ENCODE data around the gene UPF2. TPM values are rescaled to one million over a fixed set of nuclear protein-coding genes. Genes with fewer than 3 reads are reported as not detected.
"Not testable (repeated sequence)": the region's sequence is repeated elsewhere in the genome, so short reads cannot be mapped to it uniquely, and the experiment has no call there.

The UPF2 gene
- total and polyA plus RNA-seq, 2 donors: 20.2 to 31.4 TPM

DNA sequence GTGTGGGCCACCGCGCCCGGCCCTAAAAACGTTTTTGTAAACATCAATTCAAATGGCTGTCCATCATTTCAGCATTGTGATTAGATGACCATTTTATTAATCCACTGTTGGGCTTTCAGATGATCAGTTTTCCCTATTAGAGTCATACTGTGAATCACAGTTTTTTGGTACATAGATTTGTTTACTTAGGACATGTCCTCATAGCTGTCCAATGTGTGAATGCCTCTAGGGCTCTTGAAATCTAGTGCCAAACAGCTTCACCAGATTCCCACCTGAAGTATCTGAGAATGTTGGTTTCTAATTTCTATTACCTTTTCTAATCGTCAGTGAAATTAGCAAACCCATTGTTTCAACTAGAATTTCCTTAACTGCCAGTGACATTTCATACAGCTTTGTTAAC lies 66.8 kb downstream of the UPF2 start:
- WGBS: 92% methylated on average over 5 of the region's 5 CpGs
- Histone ChIP-seq H3K36me3 (ENCODE audit: insufficient read depth) (peaks cover 2% of the 10 kb centered on the region), H3K4me3 (ENCODE audit: low read depth, low read length) (no peak overlapping the region), H3K4me1 (ENCODE audit: insufficient read depth) (no peaks in the 10 kb centered on the region), H3K27ac (ENCODE audit: low read depth) (no peak overlapping the region)
- no peak for DNase-seq (ENCODE audit: extremely low spot score)

DNA sequence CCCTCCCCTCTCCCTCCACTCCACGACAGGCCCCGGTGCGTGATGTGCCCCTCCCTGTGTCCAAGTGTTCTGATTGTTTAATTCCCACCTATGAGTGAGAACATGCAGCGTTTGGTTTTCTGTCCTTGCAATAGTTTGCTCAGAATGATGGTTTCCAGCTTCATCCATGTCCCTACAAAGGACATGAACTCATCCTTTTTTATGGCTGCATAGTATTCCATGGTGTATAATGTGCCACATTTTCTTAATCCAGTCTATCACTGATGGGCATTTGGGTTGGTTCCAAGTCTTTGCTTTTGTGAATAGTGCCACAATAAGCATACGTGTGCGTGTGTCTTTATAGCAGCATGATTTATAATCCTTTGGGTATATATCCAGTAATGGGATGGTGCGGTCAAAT lies 70.1 kb downstream of the UPF2 start:
- WGBS: 99% methylated on average over 7 of the region's 7 CpGs
- H3K4me3 ChIP-seq (ENCODE audit: low read depth, low read length); H3K36me3 ChIP-seq (ENCODE audit: insufficient read depth); H3K27ac ChIP-seq (ENCODE audit: low read depth); DNase-seq (ENCODE audit: extremely low spot score); H3K4me1 ChIP-seq (ENCODE audit: insufficient read depth): not testable (repeated sequence)

DNA sequence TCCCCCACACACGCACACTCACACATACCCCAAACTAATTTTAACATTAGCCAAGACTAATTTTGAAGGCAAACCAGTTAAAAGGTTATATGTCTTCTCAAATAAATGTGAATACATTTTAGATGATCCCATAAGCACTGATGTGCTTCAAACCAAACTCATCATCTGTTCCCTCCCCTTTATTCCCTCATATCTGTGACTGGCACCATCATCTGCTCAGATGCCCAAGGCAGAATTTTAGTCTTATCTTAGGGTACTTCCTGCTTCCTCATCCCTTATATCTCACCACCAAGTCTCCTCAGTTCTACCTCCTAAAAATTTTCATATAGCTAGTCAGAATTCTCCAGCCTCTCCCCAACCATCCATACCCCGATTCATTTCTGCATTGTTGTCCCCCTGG lies 80.4 kb downstream of the UPF2 start:
- Histone ChIP-seq H3K36me3 (ENCODE audit: insufficient read depth) (peaks cover 2% of the 10 kb centered on the region), H3K4me1 (ENCODE audit: insufficient read depth) (no peaks in the 10 kb centered on the region), H3K27ac (ENCODE audit: low read depth) (no peak overlapping the region), H3K4me3 (ENCODE audit: low read depth, low read length) (no peak overlapping the region)
- WGBS: 98% methylated on average over 2 of the region's 2 CpGs
- DNase-seq (ENCODE audit: extremely low spot score): no peak

DNA sequence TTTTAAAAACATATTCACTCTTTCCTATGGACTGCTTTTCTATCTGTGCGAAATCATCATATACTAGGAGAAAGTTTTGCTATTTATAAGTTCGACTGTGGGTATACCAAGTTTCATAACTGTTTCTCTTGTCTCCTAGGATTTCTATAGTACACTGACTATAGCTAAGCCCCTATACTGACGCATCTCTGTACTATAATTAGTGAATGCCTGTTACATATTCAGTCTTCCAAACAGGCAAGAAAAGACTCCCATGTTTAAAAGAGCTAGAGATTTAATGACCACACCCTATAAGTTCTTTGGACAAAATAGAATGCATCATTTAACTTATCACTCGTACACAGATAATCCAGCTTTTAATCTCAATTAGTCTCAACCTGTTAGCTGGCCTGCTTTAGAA lies 80.8 kb downstream of the UPF2 start:
- Histone ChIP-seq H3K27ac (ENCODE audit: low read depth) (no peak overlapping the region), H3K4me3 (ENCODE audit: low read depth, low read length) (no peak overlapping the region), H3K36me3 (ENCODE audit: insufficient read depth) (peaks cover 2% of the 10 kb centered on the region), H3K4me1 (ENCODE audit: insufficient read depth) (no peaks in the 10 kb centered on the region)
- no peak for DNase-seq (ENCODE audit: extremely low spot score)
- 90% methylated on average over 4 of the region's 4 CpGs for WGBS

DNA sequence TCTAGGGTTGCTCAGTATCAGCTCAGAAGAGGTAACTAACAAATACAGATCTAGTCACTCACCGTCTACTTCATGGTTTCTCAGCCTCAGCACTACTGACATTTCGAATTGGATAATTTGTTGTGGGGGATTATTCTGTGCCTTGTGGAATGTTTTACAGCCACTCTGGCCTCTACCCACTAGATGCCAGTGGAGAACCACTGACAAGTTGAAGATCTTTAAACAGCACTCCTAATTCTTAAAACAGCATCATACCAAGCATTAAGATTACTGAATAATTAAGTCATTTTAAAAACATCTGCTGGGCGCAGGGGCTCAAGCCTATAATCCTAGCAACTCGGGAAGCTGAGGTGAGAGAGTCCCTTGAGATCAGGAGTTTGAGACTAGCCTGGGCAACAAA lies 82.6 kb downstream of the UPF2 start:
- 85% methylated on average over 4 of the region's 4 CpGs for WGBS
- no peak for DNase-seq (ENCODE audit: extremely low spot score)
- H3K4me1 ChIP-seq (ENCODE audit: insufficient read depth): no peaks in the 10 kb centered on the region
- no peak overlapping the region for H3K4me3 ChIP-seq (ENCODE audit: low read depth, low read length)
- peaks cover 5% of the 10 kb centered on the region for H3K36me3 ChIP-seq (ENCODE audit: insufficient read depth)
- no peak overlapping the region for H3K27ac ChIP-seq (ENCODE audit: low read depth)

DNA sequence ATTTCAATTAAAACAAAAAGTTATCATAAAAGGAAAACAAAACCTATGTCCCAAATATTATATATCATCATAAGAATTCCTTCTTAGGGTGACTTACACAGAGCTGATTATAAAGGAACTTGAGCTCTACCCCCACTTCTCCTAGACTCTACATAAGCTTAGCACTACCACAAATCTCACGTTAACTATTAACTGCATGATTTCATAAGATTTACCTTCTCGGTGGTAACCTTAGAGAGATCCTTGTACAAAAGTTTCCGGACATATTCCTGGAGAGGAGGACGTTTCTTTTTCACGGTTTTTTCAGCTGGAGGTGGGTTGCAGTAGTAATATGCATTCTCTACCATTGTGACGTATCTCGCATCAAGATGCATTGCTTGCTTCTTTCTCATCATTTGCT lies 83.7 kb downstream of the UPF2 start:
- no peak for DNase-seq (ENCODE audit: extremely low spot score)
- H3K4me1 ChIP-seq (ENCODE audit: insufficient read depth): no peaks in the 10 kb centered on the region
- peaks cover 5% of the 10 kb centered on the region for H3K36me3 ChIP-seq (ENCODE audit: insufficient read depth)
- 94% methylated on average over 7 of the region's 7 CpGs for WGBS
- H3K4me3 ChIP-seq (ENCODE audit: low read depth, low read length): no peak overlapping the region
- no peak overlapping the region for H3K27ac ChIP-seq (ENCODE audit: low read depth)

DNA sequence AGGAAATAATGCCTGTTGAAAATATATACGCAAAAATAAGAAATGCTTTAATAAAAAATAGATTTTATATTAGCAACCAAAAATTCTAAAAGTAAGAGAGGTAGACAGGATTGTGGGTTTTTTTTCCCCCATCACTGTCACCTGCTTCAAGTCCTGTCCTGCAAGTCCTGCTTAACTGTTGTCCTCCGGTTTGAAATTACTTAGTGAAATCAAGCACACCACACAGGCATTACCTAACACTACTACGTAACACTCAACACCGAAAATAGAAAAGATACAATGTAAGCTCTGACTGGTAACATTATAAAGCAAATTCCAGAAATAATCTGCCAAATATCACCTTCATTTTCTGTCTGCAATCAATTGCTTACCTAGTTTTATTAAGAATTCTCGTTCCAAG lies 90.9 kb downstream of the UPF2 start:
- no peak for DNase-seq (ENCODE audit: extremely low spot score)
- Histone ChIP-seq H3K4me1 (ENCODE audit: insufficient read depth) (no peaks in the 10 kb centered on the region), H3K27ac (ENCODE audit: low read depth) (no peak overlapping the region), H3K4me3 (ENCODE audit: low read depth, low read length) (no peak overlapping the region), H3K36me3 (ENCODE audit: insufficient read depth) (peaks cover 8% of the 10 kb centered on the region)
- 94% methylated on average over 5 of the region's 5 CpGs for WGBS

DNA sequence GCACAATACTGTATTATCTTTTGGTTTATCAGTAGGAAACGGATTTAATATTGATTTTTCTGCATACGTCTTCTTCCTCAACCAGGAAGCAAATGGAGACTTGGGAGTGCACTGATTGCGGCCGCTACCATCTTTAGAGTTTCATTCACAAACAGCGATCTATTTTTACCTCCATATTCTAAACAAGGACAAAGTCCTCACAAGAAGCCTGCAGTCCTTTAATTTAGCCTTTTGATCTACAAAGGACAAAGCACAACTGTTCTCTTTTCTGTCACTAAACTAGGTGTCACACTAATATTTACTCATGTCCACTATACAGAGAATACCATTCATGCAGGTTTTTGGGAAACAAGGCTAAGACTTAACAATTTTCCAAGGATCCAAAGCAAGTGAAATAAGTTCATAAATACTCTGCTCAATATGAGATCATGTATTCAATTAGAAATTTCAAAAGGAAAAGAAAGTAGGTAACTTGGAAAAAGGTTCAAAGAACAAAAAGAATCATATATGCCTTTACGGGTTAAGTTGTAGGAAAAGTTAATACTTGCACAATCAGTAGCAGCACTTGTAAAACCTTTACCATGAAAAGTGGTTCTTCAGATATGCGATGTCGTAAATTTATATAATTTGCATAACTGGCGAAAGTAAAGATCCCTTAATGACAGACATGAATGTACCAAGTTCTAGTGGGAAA lies 92.1 kb downstream of the UPF2 start:
- H3K4me3 ChIP-seq (ENCODE audit: low read depth, low read length): no peak overlapping the region
- 96% methylated on average over 9 of the region's 9 CpGs for WGBS
- DNase-seq (ENCODE audit: extremely low spot score): no peak
- no peak overlapping the region for H3K27ac ChIP-seq (ENCODE audit: low read depth)
- H3K36me3 ChIP-seq (ENCODE audit: insufficient read depth): peaks cover 8% of the 10 kb centered on the region
- H3K4me1 ChIP-seq (ENCODE audit: insufficient read depth): no peaks in the 10 kb centered on the region

DNA sequence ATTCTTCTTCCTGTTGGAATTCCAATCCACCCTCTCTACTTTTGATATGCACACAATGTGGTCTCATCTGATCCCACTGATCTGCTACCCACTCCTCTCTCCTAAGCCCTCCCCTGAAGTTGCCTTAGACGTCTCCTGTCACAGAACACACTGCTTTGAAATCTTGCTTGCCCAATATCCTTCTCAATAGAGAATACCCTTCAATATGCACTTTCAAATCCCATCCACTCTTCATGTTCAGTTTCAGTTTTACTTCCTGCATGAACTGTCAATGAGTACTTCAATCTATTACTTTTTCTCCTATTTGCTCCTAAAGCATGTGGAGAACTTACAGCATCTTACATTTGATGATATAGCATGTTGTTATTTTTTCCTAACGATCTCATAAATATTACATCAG lies 93.5 kb downstream of the UPF2 start:
- no peak for DNase-seq (ENCODE audit: extremely low spot score)
- H3K27ac ChIP-seq (ENCODE audit: low read depth): no peak overlapping the region
- H3K4me3 ChIP-seq (ENCODE audit: low read depth, low read length): no peak overlapping the region
- H3K4me1 ChIP-seq (ENCODE audit: insufficient read depth): no peaks in the 10 kb centered on the region
- 88% methylated on average over 2 of the region's 2 CpGs for WGBS
- peaks cover 5% of the 10 kb centered on the region for H3K36me3 ChIP-seq (ENCODE audit: insufficient read depth)

DNA sequence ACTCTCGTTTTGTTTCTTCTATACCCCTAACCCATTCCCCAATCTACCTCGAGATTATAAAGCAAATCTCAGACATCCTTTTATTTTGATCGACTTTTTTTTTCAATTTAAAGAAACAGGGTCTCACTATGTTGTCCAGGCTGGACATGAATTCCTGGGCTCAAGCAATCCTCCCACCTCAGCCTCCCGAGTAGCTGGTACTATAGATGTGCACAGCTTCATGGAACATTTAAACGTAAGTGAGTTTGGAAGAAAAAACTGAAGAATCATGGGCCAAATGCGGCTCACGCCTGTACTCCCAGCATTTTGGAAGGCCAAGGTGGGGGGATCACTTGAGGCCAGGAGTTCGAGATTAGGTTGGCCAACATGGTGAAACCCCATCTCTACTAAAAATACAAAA lies 96.0 kb downstream of the UPF2 start:
- Histone ChIP-seq H3K27ac (ENCODE audit: low read depth) (no peak overlapping the region), H3K4me3 (ENCODE audit: low read depth, low read length) (no peak overlapping the region), H3K4me1 (ENCODE audit: insufficient read depth) (no peaks in the 10 kb centered on the region), H3K36me3 (ENCODE audit: insufficient read depth) (peaks cover 8% of the 10 kb centered on the region)
- no peak for DNase-seq (ENCODE audit: extremely low spot score)
- 94% methylated on average over 8 of the region's 8 CpGs for WGBS

DNA sequence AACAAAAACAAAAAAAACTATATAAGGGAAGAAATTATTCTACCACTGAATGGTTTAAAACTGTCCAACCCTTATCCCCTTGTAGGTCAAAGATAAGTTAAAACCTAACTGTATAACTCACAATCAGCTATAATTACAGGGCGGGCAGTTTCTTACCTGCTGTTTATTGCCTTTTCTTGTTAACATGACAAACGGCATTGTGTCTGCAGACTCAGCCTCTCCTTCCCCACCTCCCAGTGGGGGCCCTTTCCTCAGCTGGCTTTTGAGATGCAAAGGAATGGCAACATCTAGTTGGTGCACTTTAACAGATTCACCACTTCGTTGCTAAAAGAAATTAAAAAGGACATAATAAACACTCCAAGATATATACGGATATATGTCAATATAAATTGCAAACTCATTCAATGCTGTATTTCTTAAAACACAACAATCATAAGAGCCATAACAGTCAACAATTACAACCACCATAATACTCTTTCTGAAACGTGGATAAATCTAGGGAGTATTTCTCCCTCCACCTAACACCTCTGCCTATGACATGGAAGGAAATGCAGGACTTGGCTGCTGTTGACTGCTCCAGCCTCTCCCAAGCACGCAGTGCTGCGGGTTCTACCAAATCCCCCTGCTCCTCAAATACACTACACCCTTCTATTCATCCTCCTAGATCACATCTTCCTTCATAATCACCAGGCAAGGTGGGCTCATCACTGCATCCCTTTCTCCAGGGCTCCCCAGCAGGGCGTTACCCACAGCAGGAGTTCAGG lies 106.0 kb downstream of the UPF2 start:
- no peak overlapping the region for H3K4me3 ChIP-seq (ENCODE audit: low read depth, low read length)
- no peaks in the 10 kb centered on the region for H3K4me1 ChIP-seq (ENCODE audit: insufficient read depth)
- WGBS: 56% methylated on average over 8 of the region's 8 CpGs
- no peak for DNase-seq (ENCODE audit: extremely low spot score)
- H3K27ac ChIP-seq (ENCODE audit: low read depth): no peak overlapping the region
- H3K36me3 ChIP-seq (ENCODE audit: insufficient read depth): no peaks in the 10 kb centered on the region

DNA sequence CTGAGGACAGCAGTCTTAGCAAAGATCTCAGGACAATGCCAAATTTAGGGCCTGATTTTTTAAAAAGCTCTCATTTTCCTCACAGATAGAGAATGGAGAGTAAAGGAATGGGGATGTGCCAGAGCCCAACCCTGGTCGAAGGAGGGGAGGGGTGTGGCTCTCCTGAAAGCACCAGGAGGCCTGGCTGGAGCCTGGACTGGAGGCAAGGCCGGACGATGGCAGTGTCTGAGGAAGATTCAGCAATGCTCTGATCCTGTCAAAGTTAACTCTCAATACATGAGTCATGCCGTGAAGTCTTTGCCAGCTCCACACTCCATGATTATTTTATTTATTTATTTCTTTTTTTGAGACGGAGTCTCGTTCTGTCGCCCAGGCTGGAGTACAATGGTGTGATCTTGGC lies 108.3 kb downstream of the UPF2 start:
- no peak for DNase-seq (ENCODE audit: extremely low spot score)
- Histone ChIP-seq H3K4me3 (ENCODE audit: low read depth, low read length) (no peak overlapping the region), H3K4me1 (ENCODE audit: insufficient read depth) (no peaks in the 10 kb centered on the region), H3K27ac (ENCODE audit: low read depth) (no peak overlapping the region), H3K36me3 (ENCODE audit: insufficient read depth) (peaks cover 3% of the 10 kb centered on the region)
- 64% methylated on average over 7 of the region's 7 CpGs for WGBS

DNA sequence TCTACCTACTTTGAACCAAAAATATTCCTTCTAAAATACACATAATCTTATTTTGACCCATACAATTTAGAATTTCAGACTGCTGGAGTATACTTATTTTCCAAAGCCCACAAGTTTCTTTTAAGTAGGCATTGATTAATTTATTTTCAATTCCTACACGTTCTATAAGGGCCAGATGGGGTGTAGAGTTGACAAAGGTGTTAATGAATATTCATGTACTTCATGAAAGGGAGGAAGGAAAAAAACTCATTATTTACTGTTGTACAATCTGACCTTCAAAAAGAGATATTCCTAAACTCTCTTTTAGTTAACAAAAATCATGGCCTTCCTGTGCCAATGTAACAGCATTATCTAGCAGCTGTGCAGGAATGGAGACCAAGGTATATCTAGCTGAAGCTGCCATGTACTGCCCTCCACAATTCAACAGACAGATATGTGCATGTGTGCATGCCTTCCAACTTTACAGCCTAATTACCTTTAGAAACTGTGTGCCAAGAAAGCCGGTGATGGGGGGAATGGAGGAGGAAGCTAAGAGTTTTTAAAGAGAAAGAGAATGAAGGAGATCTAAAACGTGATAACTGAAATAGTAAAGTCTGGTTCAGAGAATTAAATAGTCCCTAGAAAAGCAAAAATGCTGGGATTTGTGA lies 108.9 kb downstream of the UPF2 start:
- no peak overlapping the region for H3K27ac ChIP-seq (ENCODE audit: low read depth)
- no peaks in the 10 kb centered on the region for H3K4me1 ChIP-seq (ENCODE audit: insufficient read depth)
- WGBS: 71% methylated on average over 3 of the region's 3 CpGs
- no peak for DNase-seq (ENCODE audit: extremely low spot score)
- H3K4me3 ChIP-seq (ENCODE audit: low read depth, low read length): no peak overlapping the region
- peaks cover 3% of the 10 kb centered on the region for H3K36me3 ChIP-seq (ENCODE audit: insufficient read depth)

DNA sequence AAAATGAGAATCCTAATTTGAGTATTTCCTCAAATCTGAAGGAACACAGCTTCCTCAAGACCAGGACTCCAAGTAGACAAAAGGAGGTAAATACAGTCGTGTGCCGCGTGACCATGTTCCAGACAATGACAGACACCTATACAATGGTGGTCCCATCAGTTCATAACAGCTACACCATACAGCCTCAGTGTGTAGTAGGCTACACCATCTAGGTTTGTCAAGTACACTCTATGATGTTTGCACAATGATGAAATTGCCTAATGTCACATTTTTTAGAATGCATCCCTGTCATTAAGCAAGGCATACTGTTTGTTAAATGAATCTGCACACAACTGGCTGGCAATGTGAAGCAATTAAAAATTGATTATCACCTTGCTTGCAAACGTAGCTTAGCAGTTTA lies 111.6 kb downstream of the UPF2 start:
- Histone ChIP-seq H3K4me1 (ENCODE audit: insufficient read depth) (no peaks in the 10 kb centered on the region), H3K4me3 (ENCODE audit: low read depth, low read length) (no peak overlapping the region), H3K27ac (ENCODE audit: low read depth) (no peak overlapping the region), H3K36me3 (ENCODE audit: insufficient read depth) (peaks cover 3% of the 10 kb centered on the region)
- 94% methylated on average over 4 of the region's 4 CpGs for WGBS
- no peak for DNase-seq (ENCODE audit: extremely low spot score)
